ENCODE data around the gene GABRG3. TPM values are rescaled to one million over a fixed set of nuclear protein-coding genes. Genes with fewer than 3 reads are reported as not detected.

GABRG3 gene
- polyA plus RNA-seq, 1 donor (not counting 4 experiments of a cell fraction or from before 2014, with no cell fraction given), result not detected

DNA sequence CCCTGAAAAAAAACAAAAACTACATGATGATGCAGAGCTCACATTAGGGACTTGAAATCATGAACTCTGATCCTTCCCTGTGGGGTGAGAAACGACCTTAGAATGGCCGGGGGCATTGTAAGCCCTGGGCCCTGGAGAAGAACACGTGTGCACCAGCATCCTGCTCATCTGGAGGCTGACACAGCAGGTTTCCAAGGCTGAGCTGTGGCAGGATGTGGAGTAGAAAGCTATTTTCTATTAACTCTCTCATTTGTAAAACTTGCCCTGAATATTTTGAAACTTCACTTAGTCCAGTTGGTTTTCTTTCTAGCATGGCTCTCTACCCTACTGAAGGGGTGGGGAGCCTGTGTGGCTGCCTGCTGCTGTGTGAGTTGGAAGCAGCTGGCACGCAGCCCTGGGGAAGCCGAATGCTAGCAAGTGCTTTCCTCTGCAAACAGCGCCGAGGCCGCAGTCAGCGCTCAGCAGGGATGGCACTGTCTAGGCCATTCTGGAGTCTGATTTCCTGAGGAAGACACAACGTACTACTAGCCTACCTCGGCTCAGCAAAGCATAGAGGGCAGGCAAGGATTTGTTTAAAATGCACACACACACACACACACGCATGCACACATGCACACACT, 58.0 kb downstream of the GABRG3 start:
- peaks cover 8% of the 10 kb centered on the region for H3K9me3 ChIP-seq (ENCODE audit: control insufficient read depth, low read depth, low read length)
- no peak overlapping the region for H3K4me2 ChIP-seq (ENCODE audit: control insufficient read depth, extremely low read depth, insufficient read depth, low read depth, low read length)
- no peak overlapping the region for H3K4me3 ChIP-seq (ENCODE audit: control insufficient read depth in 2 of 3, extremely low read depth in 1 of 3, insufficient read depth in 2 of 3, low read depth in 1 of 3, low read length in 3 of 3)
- H3K9me1 ChIP-seq (ENCODE audit: control insufficient read depth, extremely low read depth, insufficient read depth, low read length), result no peaks in the 10 kb centered on the region
- H3K27me3 ChIP-seq (ENCODE audit: control insufficient read depth, extremely low read depth, insufficient read depth, low read length), result no peaks in the 10 kb centered on the region
- FAIRE-seq (no peak), DNase-seq (ENCODE audit: low read depth, low spot score) (no peak)
- TF ChIP-seq EZH2 (IDR thresholded peaks at IDR 0.05; ENCODE audit: low read length), result no peak
- TF ChIP-seq CTCF (optimal IDR thresholded peaks at IDR 0.05 in 1 of 3, IDR thresholded peaks at IDR 0.05 in 1 of 3, conservative IDR thresholded peaks at IDR 0.05 in 1 of 3; ENCODE audit: extremely low read depth in 1 of 3, insufficient read depth in 2 of 3, low read length in 3 of 3), result no peak
- H3K27ac ChIP-seq (ENCODE audit: control insufficient read depth, insufficient read depth, low read length), result no peak overlapping the region
- no peaks in the 10 kb centered on the region for H3K4me1 ChIP-seq (ENCODE audit: control insufficient read depth, extremely low read depth, insufficient read depth, low read length)
- H2AFZ ChIP-seq (ENCODE audit: control insufficient read depth, low read length), result no peak overlapping the region
- no peaks in the 10 kb centered on the region for H3K79me2 ChIP-seq (ENCODE audit: control insufficient read depth, insufficient read depth, low read length)
- dilution Hi-C loops (cut with MboI; ENCODE audit: extremely low pct_ligation_motif_present, low sequenced_read_pairs), result no loop called here
- no peaks in the 10 kb centered on the region for H3K36me3 ChIP-seq (ENCODE audit: control insufficient read depth in 2 of 2, extremely low read depth in 1 of 2, insufficient read depth in 2 of 2, low read length in 2 of 2)
- H4K20me1 ChIP-seq (ENCODE audit: control insufficient read depth, extremely low read depth, insufficient read depth, low read length), result no peaks in the 10 kb centered on the region
- H3K9ac ChIP-seq (ENCODE audit: control insufficient read depth, extremely low read depth, insufficient read depth, low read length), result no peak overlapping the region

GRCh38 chr15:27036210-27036609, 65.2 kb downstream of the GABRG3 start:
- FAIRE-seq, result no peak
- no peaks in the 10 kb centered on the region for H3K36me3 ChIP-seq (ENCODE audit: control insufficient read depth in 2 of 2, extremely low read depth in 1 of 2, insufficient read depth in 2 of 2, low read length in 2 of 2)
- H3K79me2 ChIP-seq (ENCODE audit: control insufficient read depth, insufficient read depth, low read length), result no peaks in the 10 kb centered on the region
- no peak overlapping the region for H3K27ac ChIP-seq (ENCODE audit: control insufficient read depth, insufficient read depth, low read length)
- no peaks in the 10 kb centered on the region for H3K27me3 ChIP-seq (ENCODE audit: control insufficient read depth, extremely low read depth, insufficient read depth, low read length)
- no peaks in the 10 kb centered on the region for H4K20me1 ChIP-seq (ENCODE audit: control insufficient read depth, extremely low read depth, insufficient read depth, low read length)
- no peaks in the 10 kb centered on the region for H3K4me1 ChIP-seq (ENCODE audit: control insufficient read depth, extremely low read depth, insufficient read depth, low read length)
- peaks cover 9% of the 10 kb centered on the region for H3K9me3 ChIP-seq (ENCODE audit: control insufficient read depth, low read depth, low read length)
- H3K9ac ChIP-seq (ENCODE audit: control insufficient read depth, extremely low read depth, insufficient read depth, low read length), result no peak overlapping the region
- no peak overlapping the region for H3K4me3 ChIP-seq (ENCODE audit: control insufficient read depth in 2 of 3, extremely low read depth in 1 of 3, insufficient read depth in 2 of 3, low read depth in 1 of 3, low read length in 3 of 3)
- dilution Hi-C loops (cut with MboI; ENCODE audit: extremely low pct_ligation_motif_present, low sequenced_read_pairs), result no loop called here
- TF ChIP-seq CTCF (optimal IDR thresholded peaks at IDR 0.05 in 1 of 3, IDR thresholded peaks at IDR 0.05 in 1 of 3, conservative IDR thresholded peaks at IDR 0.05 in 1 of 3; ENCODE audit: extremely low read depth in 1 of 3, insufficient read depth in 2 of 3, low read length in 3 of 3) (no peak), EZH2 (IDR thresholded peaks at IDR 0.05; ENCODE audit: low read length) (no peak)
- no peak overlapping the region for H3K4me2 ChIP-seq (ENCODE audit: control insufficient read depth, extremely low read depth, insufficient read depth, low read depth, low read length)
- H2AFZ ChIP-seq (ENCODE audit: control insufficient read depth, low read length), result no peak overlapping the region
- H3K9me1 ChIP-seq (ENCODE audit: control insufficient read depth, extremely low read depth, insufficient read depth, low read length), result no peaks in the 10 kb centered on the region
- DNase-seq (ENCODE audit: low read depth, low spot score), result no peak
